Neuronal stem cell (in vitro differentiated cells): ENCODE results near the gene PARP14.

Experiments used
- DNase-seq: peaks from one replicate; pipeline ENCODE4 v3.0.0-alpha.2; 2013; ENCODE audit warnings: low spot score
- H2AFZ ChIP-seq: one replicate; pipeline ENCODE4 v1.6.1; 2013; ENCODE audit warnings: mild to moderate bottlenecking, low read length, inconsistent platforms
- H2AK5ac ChIP-seq: 2 replicates; pipeline ENCODE4 v1.6.1; 2013; ENCODE audit warnings: low read depth, mild to moderate bottlenecking, inconsistent platforms, low read length, moderate library complexity, mixed read lengths
- H2BK120ac ChIP-seq: 2 replicates; pipeline ENCODE4 v1.6.1; 2013; ENCODE audit warnings: low read depth, mild to moderate bottlenecking, inconsistent platforms, low read length, moderate library complexity, mixed read lengths
- H2BK12ac ChIP-seq: one replicate; pipeline ENCODE4 v1.6.1; 2013; ENCODE audit warnings: low read length, inconsistent platforms
- H2BK15ac ChIP-seq: 2 replicates; pipeline ENCODE4 v1.6.1; 2013; ENCODE audit warnings: mild to moderate bottlenecking, low read length, inconsistent platforms, mixed read lengths
- H2BK5ac ChIP-seq: one replicate; pipeline ENCODE4 v1.6.1; 2013; ENCODE audit warnings: inconsistent platforms, mild to moderate bottlenecking, low read length, moderate library complexity
- H3K14ac ChIP-seq: one replicate; pipeline ENCODE4 v1.6.1; 2013; ENCODE audit warnings: low read length, inconsistent platforms
- H3K18ac ChIP-seq: 2 replicates; pipeline ENCODE4 v1.6.1; 2013; ENCODE audit warnings: low read length, inconsistent platforms
- H3K23ac ChIP-seq: 2 replicates; pipeline ENCODE4 v1.6.1; 2013; ENCODE audit warnings: low read depth, mild to moderate bottlenecking, mixed read lengths, low read length, inconsistent platforms; ENCODE audit not compliant: poor library complexity
- H3K27ac ChIP-seq: replicated peaks from 3 replicates; pipeline ENCODE4 v1.5.1; 2013; ENCODE audit warnings: low read length, inconsistent platforms
- H3K27me3 ChIP-seq, 3 experiments: 2 replicates each; pipeline ENCODE4 v1.6.1; 2013; ENCODE audit warnings: low read length in 3 of 3, mild to moderate bottlenecking in 2 of 3, inconsistent platforms in 1 of 3, low read depth in 1 of 3, mixed read lengths in 1 of 3, moderate library complexity in 1 of 3; ENCODE audit not compliant: control insufficient read depth in 3 of 3, insufficient read depth in 3 of 3
- H3K36me3 ChIP-seq, 2 donors: replicated peaks in 1 of 2; 2 replicates each; pipeline ENCODE4 v1.6.1; 2013; ENCODE audit warnings: low read length in 2 of 2; ENCODE audit not compliant: control insufficient read depth in 2 of 2, insufficient read depth in 2 of 2
- H3K4ac ChIP-seq: 2 replicates; pipeline ENCODE4 v1.6.1; 2013; ENCODE audit warnings: inconsistent platforms, mild to moderate bottlenecking, low read length, moderate library complexity
- H3K4me1 ChIP-seq, 2 donors: 1 replicate in 1 of 2; 2 replicates in 1 of 2; pipeline ENCODE4 v1.6.1; 2013; ENCODE audit warnings: low read length in 2 of 2, low read depth in 1 of 2; ENCODE audit not compliant: control insufficient read depth in 2 of 2, insufficient read depth in 1 of 2
- H3K4me2 ChIP-seq: one replicate; pipeline ENCODE4 v1.6.1; 2013; ENCODE audit warnings: mild to moderate bottlenecking, low read length, inconsistent platforms; ENCODE audit not compliant: insufficient read depth, poor library complexity, severe bottlenecking
- H3K4me3 ChIP-seq, 2 donors: 2 replicates each; pipeline ENCODE4 v1.5.1; 2013; ENCODE audit warnings: low read length in 2 of 2, mild to moderate bottlenecking in 2 of 2, inconsistent platforms in 1 of 2, moderate library complexity in 1 of 2
- H3K79me1 ChIP-seq: one replicate; pipeline ENCODE4 v1.6.1; 2013; ENCODE audit warnings: low read depth, mild to moderate bottlenecking, inconsistent platforms, low read length, moderate library complexity
- H3K9ac ChIP-seq: one replicate; pipeline ENCODE4 v1.6.1; 2013; ENCODE audit warnings: mild to moderate bottlenecking, low read depth, low read length, inconsistent platforms; ENCODE audit not compliant: poor library complexity
- H3K9me3 ChIP-seq, 2 donors: replicated peaks in 1 of 2; 2 replicates each; pipeline versions ENCODE3 to v1.6.1; 2013; ENCODE audit warnings: low read length in 2 of 2, mild to moderate bottlenecking in 2 of 2, inconsistent platforms in 1 of 2, low read depth in 1 of 2, mixed read lengths in 1 of 2, moderate library complexity in 1 of 2; ENCODE audit not compliant: control insufficient read depth in 2 of 2, insufficient read depth in 1 of 2
- H4K8ac ChIP-seq: one replicate; pipeline ENCODE4 v1.6.1; 2013; ENCODE audit warnings: low read depth, mild to moderate bottlenecking, inconsistent platforms, low read length, moderate library complexity
- H4K91ac ChIP-seq: one replicate; pipeline ENCODE4 v1.6.1; 2013; ENCODE audit warnings: low read length, low read depth, mild to moderate bottlenecking, inconsistent platforms; ENCODE audit not compliant: poor library complexity
- WGBS, 2 donors: extraction: QIAGEN DNeasy Blood & Tissue Kit; methylation state at CpG; one replicate each; pipeline ENCODE4 v1.1.7; 2013; ENCODE audit warnings: missing lambda C conversion rate in 2 of 2, mixed read lengths in 1 of 2; ENCODE audit not compliant: insufficient read length in 2 of 2, insufficient replicate concordance in 1 of 2; ENCODE audit errors: extremely low coverage in 2 of 2; 5-methylcytosine and 5-hydroxymethylcytosine counted together

Gene PARP14

GRCh38 chr3:122674339-122674738 is 6.3 kb upstream of the PARP14 start:
- peaks cover 1% of the 10 kb centered on the region in 2 donors for H3K4me1 ChIP-seq

DNA sequence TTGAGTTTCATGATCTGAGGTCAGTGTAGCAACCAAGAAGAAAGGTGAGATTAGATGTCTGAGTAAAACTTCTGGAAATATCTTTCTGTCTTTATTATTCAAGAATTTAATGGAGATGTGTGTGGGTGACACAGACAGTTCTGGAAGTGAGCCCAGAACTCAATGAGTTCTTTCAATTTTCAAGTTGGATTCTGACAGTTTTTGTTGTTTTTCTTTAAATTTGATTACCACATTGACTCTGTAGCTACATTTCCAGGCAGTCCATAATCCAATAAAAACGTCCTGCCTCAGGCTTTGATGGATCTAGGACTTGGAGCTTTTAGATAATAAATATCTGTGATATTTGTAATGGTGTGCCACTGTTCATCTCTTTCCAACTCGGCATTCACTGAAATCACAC is 3.9 kb upstream of the PARP14 start:
- DNase-seq: no peak
- no peak overlapping the region for H3K14ac ChIP-seq

More at GRCh38 chr3:122674339-122674738, 6.3 kb upstream of the PARP14 start:
- no peaks in the 10 kb centered on the region for H3K36me3 ChIP-seq
- no peak overlapping the region for H3K14ac ChIP-seq
- H3K4ac ChIP-seq: no peak overlapping the region
- no peak overlapping the region for H4K91ac ChIP-seq
- H2BK120ac ChIP-seq: no peak overlapping the region
- no peak overlapping the region for H2BK15ac ChIP-seq
- H3K23ac ChIP-seq: no peak overlapping the region
- WGBS, 2 donors: no CpG with 5 or more reads among the region's 3 CpGs
- no peak overlapping the region for H4K8ac ChIP-seq
- H3K9ac ChIP-seq: no peak overlapping the region
- no peak overlapping the region for H3K4me2 ChIP-seq
- H2BK5ac ChIP-seq: no peak overlapping the region
- H3K27me3 ChIP-seq: peaks cover 0 to 12% (median 3%) of the 10 kb centered on the region in 3 experiments
- no peaks in the 10 kb centered on the region for H3K79me1 ChIP-seq
- H2BK12ac ChIP-seq: no peak overlapping the region
- no peak overlapping the region for H3K27ac ChIP-seq
- DNase-seq: no peak
- H2AK5ac ChIP-seq: no peak overlapping the region
- peak overlapping the region; percentile 57 for H2AFZ ChIP-seq
- H3K9me3 ChIP-seq: no peaks in the 10 kb centered on the region
- no peak overlapping the region for H3K18ac ChIP-seq
- H3K4me3 ChIP-seq: no peak overlapping the region

DNA sequence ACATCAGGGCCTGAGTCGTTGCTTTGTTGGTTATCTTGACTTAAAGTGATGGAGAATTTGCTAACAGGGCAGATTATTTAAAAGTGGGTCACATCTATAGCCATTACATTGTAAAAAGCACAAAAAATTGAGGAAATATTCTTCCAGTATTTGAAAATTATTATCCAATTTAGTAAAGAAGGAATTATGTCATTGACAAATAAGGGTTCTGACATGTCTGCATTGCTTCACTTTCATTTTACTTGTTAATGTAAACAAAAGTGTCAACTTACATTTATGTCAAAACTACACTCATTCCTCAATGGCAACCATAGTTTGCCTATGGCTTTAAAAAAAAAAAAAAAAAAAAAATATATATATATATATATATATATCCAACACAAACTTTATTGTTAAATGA is 3.4 kb upstream of the PARP14 start:
- Histone ChIP-seq H4K8ac (no peak overlapping the region), H2BK15ac (no peak overlapping the region), H3K36me3 (no peaks in the 10 kb centered on the region), H3K79me1 (no peaks in the 10 kb centered on the region), H3K27ac (no peak overlapping the region), H2AFZ (no peak overlapping the region), H3K23ac (no peak overlapping the region), H3K9me3 (peaks cover 0 to 3% of the 10 kb centered on the region in 2 donors), H3K14ac (no peak overlapping the region), H2BK120ac (no peak overlapping the region), H3K4me3 (no peak overlapping the region), H3K9ac (no peak overlapping the region), H3K4me1 (peaks cover 5% of the 10 kb centered on the region in 2 donors), H2BK5ac (no peak overlapping the region), H2AK5ac (no peak overlapping the region), H3K4me2 (no peak overlapping the region), H3K4ac (no peak overlapping the region), H2BK12ac (no peak overlapping the region), H4K91ac (no peak overlapping the region), H3K18ac (no peak overlapping the region), H3K27me3 (peaks cover 2 to 27% (median 12%) of the 10 kb centered on the region in 3 experiments)
- no peak for DNase-seq
- no CpG with 5 or more reads among the region's 1 CpG for WGBS, 2 donors

More for the DNA sequence above, 3.9 kb upstream of the PARP14 start:
- Histone ChIP-seq H4K91ac (no peak overlapping the region), H2AFZ (no peak overlapping the region), H2BK15ac (no peak overlapping the region), H4K8ac (no peak overlapping the region), H3K36me3 (no peaks in the 10 kb centered on the region), H2AK5ac (no peak overlapping the region), H2BK12ac (no peak overlapping the region), H2BK5ac (no peak overlapping the region), H3K23ac (no peak overlapping the region), H3K9ac (no peak overlapping the region), H3K27ac (no peak overlapping the region), H3K18ac (no peak overlapping the region), H3K4me3 (no peak overlapping the region), H3K27me3 (peaks cover 2 to 25% (median 12%) of the 10 kb centered on the region in 3 experiments), H3K9me3 (no peaks in the 10 kb centered on the region), H3K4me2 (no peak overlapping the region), H3K4ac (no peak overlapping the region), H2BK120ac (no peak overlapping the region), H3K4me1 (peaks cover 5% of the 10 kb centered on the region in 2 donors), H3K79me1 (no peaks in the 10 kb centered on the region)
- no CpG with 5 or more reads among the region's 2 CpGs for WGBS, 2 donors

DNA sequence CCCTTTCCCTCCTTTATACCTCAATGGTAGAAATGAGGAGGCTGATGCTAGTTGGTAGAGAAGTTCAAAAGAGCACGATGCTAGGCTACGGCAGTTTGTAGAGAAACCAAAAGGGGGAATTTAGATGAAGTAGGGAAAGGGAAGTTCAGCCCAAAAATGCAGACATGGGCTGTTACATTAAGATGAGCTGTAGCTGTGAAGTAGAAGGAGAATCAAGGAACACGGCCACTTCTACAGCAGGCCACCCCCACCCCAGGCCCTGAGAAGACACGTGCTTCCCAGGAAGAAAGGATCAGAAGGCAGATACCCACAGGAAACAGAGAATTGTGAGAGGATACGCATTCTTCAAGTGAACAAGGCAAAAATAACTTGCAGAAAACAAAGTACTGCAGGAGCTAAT is 2.1 kb upstream of the PARP14 start:
- H3K14ac ChIP-seq: no peak overlapping the region
- H3K9me3 ChIP-seq: peaks cover 0 to 3% of the 10 kb centered on the region in 2 donors
- no peak overlapping the region for H2BK120ac ChIP-seq
- no peak overlapping the region for H4K91ac ChIP-seq
- H2BK15ac ChIP-seq: no peak overlapping the region
- H3K23ac ChIP-seq: no peak overlapping the region
- H2BK12ac ChIP-seq: no peak overlapping the region
- DNase-seq: no peak
- no peak overlapping the region for H3K9ac ChIP-seq
- no peak overlapping the region for H3K18ac ChIP-seq
- no peaks in the 10 kb centered on the region for H3K36me3 ChIP-seq
- peak overlapping the region; percentile 86 for H2AFZ ChIP-seq
- no peak overlapping the region for H3K4me3 ChIP-seq
- H2AK5ac ChIP-seq: no peak overlapping the region
- H3K4ac ChIP-seq: no peak overlapping the region
- no CpG with 5 or more reads among the region's 5 CpGs for WGBS, 2 donors
- H3K4me1 ChIP-seq: peaks cover 5% of the 10 kb centered on the region in 2 donors
- H3K79me1 ChIP-seq: no peaks in the 10 kb centered on the region
- H3K27me3 ChIP-seq: peaks cover 2 to 27% (median 12%) of the 10 kb centered on the region in 3 experiments
- H2BK5ac ChIP-seq: no peak overlapping the region
- H4K8ac ChIP-seq: no peak overlapping the region
- H3K27ac ChIP-seq: no peak overlapping the region
- no peak overlapping the region for H3K4me2 ChIP-seq
